Parathyroid adenoma (tissue), 2 donors: ENCODE results near the gene KDELR3.

ENCODE experiments used
- H2AFZ ChIP-seq: fragments of 300-600 bp; sonication (generic); one replicate; pipeline ENCODE4 v1.7.0; 2017; ENCODE audit warnings: antibody characterized with exemption, mild to moderate bottlenecking
- H3K27ac ChIP-seq: fragments of 300-600 bp; sonication (generic); one replicate; pipeline ENCODE4 v1.7.0; 2017
- H3K27me3 ChIP-seq: fragments of 300-600 bp; sonication (generic); one replicate; pipeline ENCODE4 v1.7.0; 2017; ENCODE audit warnings: low read length; ENCODE audit not compliant: control insufficient read depth, insufficient read depth
- H3K36me3 ChIP-seq: fragments of 300-600 bp; sonication (generic); one replicate; pipeline ENCODE4 v1.7.0; 2017; ENCODE audit warnings: low read length; ENCODE audit not compliant: control insufficient read depth, insufficient read depth
- H3K4me1 ChIP-seq: fragments of 300-600 bp; sonication (generic); one replicate; pipeline ENCODE4 v1.7.0; 2017; ENCODE audit warnings: control low read depth
- H3K4me2 ChIP-seq: fragments of 300-600 bp; sonication (generic); one replicate; pipeline ENCODE4 v1.7.0; 2017; ENCODE audit warnings: low read length
- H3K4me3 ChIP-seq: fragments of 300-600 bp; sonication (generic); one replicate; pipeline ENCODE4 v1.7.0; 2017; ENCODE audit warnings: low read depth, low read length
- H3K79me2 ChIP-seq: fragments of 300-600 bp; sonication (generic); one replicate; pipeline ENCODE4 v1.7.0; 2017; ENCODE audit warnings: control low read depth
- H3K9ac ChIP-seq: fragments of 300-600 bp; sonication (generic); one replicate; pipeline ENCODE4 v1.7.0; 2017; ENCODE audit warnings: mild to moderate bottlenecking
- H3K9me3 ChIP-seq: fragments of 300-600 bp; sonication (generic); one replicate; pipeline ENCODE4 v1.7.0; 2017; ENCODE audit warnings: low read length; ENCODE audit not compliant: control insufficient read depth
- CTCF ChIP-seq: fragments of 300-600 bp; sonication (generic); IDR thresholded peaks from one replicate; pipeline ENCODE4 v1.7.0; 2017; ENCODE audit warnings: antibody characterized with exemption, mild to moderate bottlenecking
- donor health status: primary hyperparathyroidism.

The KDELR3 gene

GRCh38 chr22:38437416-38437815, 30.5 kb upstream of the KDELR3 start:
- Histone ChIP-seq H3K27ac (no peak overlapping the region), H3K9me3 (no peaks in the 10 kb centered on the region), H3K4me3 (no peak overlapping the region), H3K4me1 (no peaks in the 10 kb centered on the region), H3K27me3 (no peaks in the 10 kb centered on the region), H2AFZ (no peak overlapping the region), H3K36me3 (no peaks in the 10 kb centered on the region), H3K79me2 (no peaks in the 10 kb centered on the region), H3K4me2 (no peak overlapping the region), H3K9ac (no peak overlapping the region)
- TF ChIP-seq CTCF: no peak

GRCh38 chr22:38440747-38441350, 27.0 kb upstream of the KDELR3 start:
- no peak for TF ChIP-seq CTCF
- Histone ChIP-seq H3K9ac (no peak overlapping the region), H3K27me3 (no peaks in the 10 kb centered on the region), H3K79me2 (no peaks in the 10 kb centered on the region), H3K36me3 (no peaks in the 10 kb centered on the region), H2AFZ (no peak overlapping the region), H3K9me3 (no peaks in the 10 kb centered on the region), H3K27ac (no peak overlapping the region), H3K4me1 (no peaks in the 10 kb centered on the region), H3K4me2 (no peak overlapping the region), H3K4me3 (no peak overlapping the region)

- Histone ChIP-seq H3K4me3 (no peak overlapping the region), H3K27me3 (no peaks in the 10 kb centered on the region), H3K9me3 (no peaks in the 10 kb centered on the region), H3K79me2 (no peaks in the 10 kb centered on the region), H3K36me3 (no peaks in the 10 kb centered on the region), H2AFZ (no peak overlapping the region), H3K9ac (no peak overlapping the region), H3K4me1 (no peaks in the 10 kb centered on the region), H3K4me2 (no peak overlapping the region), H3K27ac (no peak overlapping the region)
- no peak for TF ChIP-seq CTCF
Measured at GRCh38 chr22:38441620-38442287, 26.1 kb upstream of the KDELR3 start.

GRCh38 chr22:38442967-38443627, 24.8 kb upstream of the KDELR3 start:
- Histone ChIP-seq H2AFZ (no peak overlapping the region), H3K4me2 (no peak overlapping the region), H3K79me2 (no peaks in the 10 kb centered on the region), H3K9me3 (no peaks in the 10 kb centered on the region), H3K27ac (no peak overlapping the region), H3K4me3 (no peak overlapping the region), H3K27me3 (no peaks in the 10 kb centered on the region), H3K4me1 (no peaks in the 10 kb centered on the region), H3K9ac (no peak overlapping the region), H3K36me3 (no peaks in the 10 kb centered on the region)
- no peak for TF ChIP-seq CTCF
